Loucy (cell line): ENCODE measurements around the gene TMEM135.

Source experiments
- H2AFZ ChIP-seq: fragments of 200-600 bp; sonication (generic); 2 replicates; pipeline ENCODE4 v1.6.0; 2016; ENCODE audit warnings: antibody characterized with exemption, mild to moderate bottlenecking, low read length, moderate library complexity
- H3F3A ChIP-seq: fragments of 200-600 bp; 2 replicates; pipeline ENCODE4 v1.6.0; 2016; ENCODE audit warnings: antibody characterized with exemption, low read depth, mild to moderate bottlenecking
- H3K27me3 ChIP-seq: fragments of 200-600 bp; sonication (generic); 2 replicates; pipeline ENCODE4 v1.6.1; 2014; ENCODE audit warnings: low read length, mild to moderate bottlenecking; ENCODE audit not compliant: insufficient read depth, poor library complexity, severe bottlenecking
- H3K36me3 ChIP-seq: fragments of 200-600 bp; sonication (generic); 2 replicates; pipeline ENCODE4 v1.6.1; 2016; ENCODE audit warnings: low read length; ENCODE audit not compliant: insufficient read depth
- H3K4me1 ChIP-seq: fragments of 200-600 bp; sonication (generic); 2 replicates; pipeline ENCODE4 v1.5.1; 2014; ENCODE audit warnings: low read length, mild to moderate bottlenecking; ENCODE audit not compliant: insufficient read depth, poor library complexity, severe bottlenecking
- H3K4me2 ChIP-seq: fragments of 200-600 bp; sonication (generic); 2 replicates; pipeline ENCODE4 v1.6.0; 2014; ENCODE audit warnings: antibody characterized with exemption, low read length, low read depth, mild to moderate bottlenecking; ENCODE audit not compliant: poor library complexity, severe bottlenecking
- H3K4me3 ChIP-seq: fragments of 200-600 bp; sonication (generic); 2 replicates; pipeline ENCODE4 v1.5.1; 2014; ENCODE audit warnings: low read length, mild to moderate bottlenecking, mixed read lengths; ENCODE audit not compliant: poor library complexity, severe bottlenecking
- H3K79me2 ChIP-seq: fragments of 200-600 bp; sonication (generic); 2 replicates; pipeline ENCODE4 v1.6.1; 2014; ENCODE audit warnings: low read length; ENCODE audit not compliant: insufficient read depth
- H3K9ac ChIP-seq: fragments of 200-600 bp; sonication (generic); 2 replicates; pipeline ENCODE4 v1.6.0; 2014; ENCODE audit warnings: mild to moderate bottlenecking, low read depth, low read length, moderate library complexity; ENCODE audit not compliant: poor library complexity, severe bottlenecking
- H3K9me2 ChIP-seq: fragments of 200-600 bp; sonication (generic); replicated peaks from 2 replicates; pipeline ENCODE4 v1.6.1; 2016; ENCODE audit warnings: low read depth, low read length, mixed read lengths
- H3K9me3 ChIP-seq: fragments of 200-600 bp; sonication (generic); 2 replicates; pipeline ENCODE4 v1.6.1; 2014; ENCODE audit warnings: mild to moderate bottlenecking, antibody characterized with exemption, low read length, low read depth; ENCODE audit not compliant: insufficient read depth
- H4K20me1 ChIP-seq: fragments of 200-600 bp; sonication (generic); 2 replicates; pipeline ENCODE4 v1.6.0; 2014; ENCODE audit warnings: antibody characterized with exemption, low read length, mild to moderate bottlenecking; ENCODE audit not compliant: insufficient read depth, poor library complexity, severe bottlenecking
- EZH2phosphoT487 ChIP-seq: fragments of 200-600 bp; IDR thresholded peaks from 2 replicates; pipeline ENCODE4 v1.6.1; 2018; ENCODE audit warnings: antibody characterized with exemption, mild to moderate bottlenecking, moderate library complexity, borderline replicate concordance
- TF ChIP-seq, protein P1 (sequence below): fragments of 200-600 bp; sonication (generic); conservative IDR thresholded peaks from 2 replicates; pipeline ENCODE4 v1.5.1; 2014; ENCODE audit warnings: mild to moderate bottlenecking, antibody characterized with exemption, low read length

TMEM135 gene

DNA sequence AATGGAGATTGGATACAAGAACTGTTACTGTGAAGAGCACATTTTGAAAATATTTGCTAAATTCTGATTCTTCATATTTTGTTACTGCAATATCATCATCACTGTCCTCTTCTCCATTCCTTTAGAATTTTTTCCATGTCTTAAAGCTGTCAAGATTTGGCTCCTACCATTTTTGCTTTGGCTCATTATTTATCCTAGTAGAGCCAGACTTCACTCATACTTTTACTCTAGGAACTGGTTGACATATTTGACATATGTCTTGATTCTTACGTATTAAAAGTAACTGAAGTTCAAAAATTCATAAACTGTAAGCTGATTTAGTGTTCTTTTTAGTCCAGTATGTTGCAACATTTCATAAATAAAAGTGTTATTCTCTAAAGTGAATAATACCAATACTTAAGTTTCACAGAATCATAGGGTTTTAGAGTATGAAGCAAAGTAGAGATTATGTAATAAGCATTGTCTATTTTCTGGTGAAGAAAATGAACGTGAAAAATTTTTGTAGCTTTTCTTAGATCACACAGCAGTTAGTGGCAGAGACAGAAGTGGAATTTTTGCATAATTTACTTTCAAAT lies 225.6 kb downstream of the TMEM135 start:
- H3K36me3 ChIP-seq: no peaks in the 10 kb centered on the region
- no peak overlapping the region for H2AFZ ChIP-seq
- H3F3A ChIP-seq: no peaks in the 10 kb centered on the region
- H3K9me3 ChIP-seq: no peaks in the 10 kb centered on the region
- no peaks in the 10 kb centered on the region for H3K27me3 ChIP-seq
- no peak overlapping the region for H3K4me3 ChIP-seq
- H3K9ac ChIP-seq: no peak overlapping the region
- TF ChIP-seq, protein P1, sequence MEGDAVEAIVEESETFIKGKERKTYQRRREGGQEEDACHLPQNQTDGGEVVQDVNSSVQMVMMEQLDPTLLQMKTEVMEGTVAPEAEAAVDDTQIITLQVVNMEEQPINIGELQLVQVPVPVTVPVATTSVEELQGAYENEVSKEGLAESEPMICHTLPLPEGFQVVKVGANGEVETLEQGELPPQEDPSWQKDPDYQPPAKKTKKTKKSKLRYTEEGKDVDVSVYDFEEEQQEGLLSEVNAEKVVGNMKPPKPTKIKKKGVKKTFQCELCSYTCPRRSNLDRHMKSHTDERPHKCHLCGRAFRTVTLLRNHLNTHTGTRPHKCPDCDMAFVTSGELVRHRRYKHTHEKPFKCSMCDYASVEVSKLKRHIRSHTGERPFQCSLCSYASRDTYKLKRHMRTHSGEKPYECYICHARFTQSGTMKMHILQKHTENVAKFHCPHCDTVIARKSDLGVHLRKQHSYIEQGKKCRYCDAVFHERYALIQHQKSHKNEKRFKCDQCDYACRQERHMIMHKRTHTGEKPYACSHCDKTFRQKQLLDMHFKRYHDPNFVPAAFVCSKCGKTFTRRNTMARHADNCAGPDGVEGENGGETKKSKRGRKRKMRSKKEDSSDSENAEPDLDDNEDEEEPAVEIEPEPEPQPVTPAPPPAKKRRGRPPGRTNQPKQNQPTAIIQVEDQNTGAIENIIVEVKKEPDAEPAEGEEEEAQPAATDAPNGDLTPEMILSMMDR: no peak
- no peak for TF ChIP-seq EZH2phosphoT487
- no peaks in the 10 kb centered on the region for H3K79me2 ChIP-seq
- H3K4me1 ChIP-seq: peaks cover 4% of the 10 kb centered on the region
- no peaks in the 10 kb centered on the region for H3K9me2 ChIP-seq
- H3K4me2 ChIP-seq: no peak overlapping the region
- no peaks in the 10 kb centered on the region for H4K20me1 ChIP-seq

DNA sequence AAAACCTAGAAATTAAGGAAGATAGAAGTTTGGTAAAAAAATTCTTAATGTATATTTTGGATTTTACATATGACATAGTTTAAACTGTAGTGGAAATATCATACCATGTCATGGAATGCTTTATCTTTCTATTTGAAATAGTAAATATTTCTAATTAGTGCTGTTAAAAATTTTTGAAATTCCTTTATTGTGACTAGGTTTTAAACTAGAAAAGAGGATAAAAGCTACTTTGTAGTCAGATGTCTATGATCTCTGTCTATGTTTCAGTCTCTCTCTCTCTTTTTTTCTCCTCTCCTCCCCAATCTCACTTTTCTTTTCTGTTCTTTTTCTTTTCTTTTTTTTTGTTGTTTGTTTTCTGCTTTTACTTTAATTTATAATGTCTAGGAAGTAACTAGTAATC lies 226.2 kb downstream of the TMEM135 start:
- TF ChIP-seq, protein P1: no peak
- TF ChIP-seq EZH2phosphoT487: no peak
- H3K36me3 ChIP-seq: no peaks in the 10 kb centered on the region
- H3K9ac ChIP-seq: no peak overlapping the region
- H3K27me3 ChIP-seq: no peaks in the 10 kb centered on the region
- H4K20me1 ChIP-seq: no peaks in the 10 kb centered on the region
- H3K4me3 ChIP-seq: no peak overlapping the region
- H3K79me2 ChIP-seq: no peaks in the 10 kb centered on the region
- H3K4me2 ChIP-seq: no peak overlapping the region
- no peaks in the 10 kb centered on the region for H3F3A ChIP-seq
- no peaks in the 10 kb centered on the region for H3K9me3 ChIP-seq
- no peaks in the 10 kb centered on the region for H3K9me2 ChIP-seq
- no peaks in the 10 kb centered on the region for H3K4me1 ChIP-seq
- no peak overlapping the region for H2AFZ ChIP-seq

DNA sequence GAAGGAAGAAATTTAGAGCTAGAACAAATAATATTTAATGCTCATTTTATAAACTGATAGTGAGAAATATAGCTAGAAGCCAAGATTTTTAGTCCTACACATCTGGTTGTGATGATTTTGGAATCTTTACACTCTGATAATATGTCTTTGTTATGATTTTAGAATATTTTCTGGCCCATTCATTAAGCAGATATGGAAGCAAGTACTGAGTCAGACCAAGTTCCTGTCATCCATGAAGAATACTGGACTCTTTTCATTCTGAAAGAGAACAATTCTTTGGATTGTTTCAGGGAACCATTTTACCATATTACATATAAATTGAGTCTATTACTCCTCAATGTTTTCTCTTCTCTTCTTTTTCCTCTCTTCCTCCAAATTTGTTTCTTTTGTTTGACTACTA lies 227.4 kb downstream of the TMEM135 start:
- Histone ChIP-seq H3K79me2 (no peaks in the 10 kb centered on the region), H3F3A (no peaks in the 10 kb centered on the region), H3K9me2 (no peaks in the 10 kb centered on the region), H3K4me3 (no peak overlapping the region), H3K9me3 (no peaks in the 10 kb centered on the region), H4K20me1 (no peaks in the 10 kb centered on the region), H3K4me2 (no peak overlapping the region), H2AFZ (no peak overlapping the region), H3K4me1 (no peaks in the 10 kb centered on the region), H3K27me3 (no peaks in the 10 kb centered on the region), H3K9ac (no peak overlapping the region), H3K36me3 (no peaks in the 10 kb centered on the region)
- TF ChIP-seq, protein P1: no peak
